Endodermal cell (in vitro differentiated cells): ENCODE measurements around the gene PIWIL1. TPM values are rescaled to one million over a fixed set of nuclear protein-coding genes. Genes with fewer than 3 reads are reported as not detected.

Source experiments
- DNase-seq: peaks from one replicate; pipeline ENCODE4 v3.0.0-alpha.2; 2017
- H3K27ac ChIP-seq: 2 replicates; pipeline ENCODE4 v1.5.1; 2013; ENCODE audit warnings: mild to moderate bottlenecking, low read depth, low read length, moderate library complexity
- H3K27me3 ChIP-seq: 2 replicates; pipeline ENCODE4 v1.6.1; 2013; ENCODE audit warnings: mild to moderate bottlenecking, low read length, moderate library complexity; ENCODE audit not compliant: insufficient read depth, control insufficient read depth, poor library complexity, severe bottlenecking
- H3K36me3 ChIP-seq: 2 replicates; pipeline ENCODE4 v1.7.0; 2013; ENCODE audit warnings: mild to moderate bottlenecking, low read length, moderate library complexity; ENCODE audit not compliant: control insufficient read depth, insufficient read depth
- H3K4me1 ChIP-seq: one replicate; pipeline ENCODE4 v1.7.0; 2013; ENCODE audit warnings: low read length; ENCODE audit not compliant: control insufficient read depth, insufficient read depth
- H3K4me3 ChIP-seq: 2 replicates; pipeline ENCODE4 v1.5.1; 2013; ENCODE audit warnings: mild to moderate bottlenecking, low read length, moderate library complexity
- H3K9ac ChIP-seq: 2 replicates; pipeline ENCODE4 v1.6.1; 2013; ENCODE audit warnings: mild to moderate bottlenecking, low read length, moderate library complexity; ENCODE audit not compliant: poor library complexity, severe bottlenecking; ENCODE audit errors: extremely low read depth
- H3K9me3 ChIP-seq: 2 replicates; pipeline ENCODE4 v1.6.1; 2013; ENCODE audit warnings: mild to moderate bottlenecking, low read length, moderate library complexity; ENCODE audit not compliant: control insufficient read depth
- H3K27ac Mint-ChIP-seq: 2 replicates; pipeline ENCODE4 v1.8.0; 2020; ENCODE audit warnings: mixed read lengths
- H3K27me3 Mint-ChIP-seq: 2 replicates; pipeline ENCODE4 v1.8.0; 2021; ENCODE audit warnings: mild to moderate bottlenecking, mixed read lengths; ENCODE audit not compliant: insufficient read depth
- H3K36me3 Mint-ChIP-seq: 2 replicates; pipeline ENCODE4 v1.8.0; 2020; ENCODE audit warnings: low read depth, mixed read lengths
- H3K4me1 Mint-ChIP-seq: 2 replicates; pipeline ENCODE4 v1.8.0; 2020; ENCODE audit warnings: mixed read lengths
- H3K4me3 Mint-ChIP-seq: 2 replicates; pipeline ENCODE4 v1.8.0; 2020; ENCODE audit warnings: mild to moderate bottlenecking, moderate library complexity, mixed read lengths
- H3K9me3 Mint-ChIP-seq: 2 replicates; pipeline ENCODE4 v1.8.0; 2020; ENCODE audit warnings: mild to moderate bottlenecking, mixed read lengths
- WGBS, 2 experiments: methylation state at CpG; one replicate each; pipeline versions ENCODE4 v1.1.5 to v1.1.7; 2013; ENCODE audit warnings: missing lambda C conversion rate in 2 of 2, mixed read lengths in 1 of 2; ENCODE audit not compliant: insufficient coverage in 1 of 2, insufficient read length in 1 of 2; 5-methylcytosine and 5-hydroxymethylcytosine counted together
- total RNA-seq, 2 donors: library from RNA; stranded (reverse); fragmentation: NEBNext Ultra II Directional in 1 of 2; extraction: Animal tissue kit (Norgen Biotek cat#: 25700) in 1 of 2; gene quantifications; 2 replicates in 1 of 2; 3 replicates in 1 of 2; pipeline ENCODE4 v1.2.1, GENCODE V29; 2021
- TF ChIP-seq, protein P1 (sequence below): fragments of 200-600 bp; sonication (generic); conservative IDR thresholded peaks from 2 replicates; pipeline ENCODE4 v1.5.0; 2021; ENCODE audit warnings: antibody characterized with exemption, mild to moderate bottlenecking

The PIWIL1 gene
- total RNA-seq, 2 donors from 2014 or later, result not detected

DNA sequence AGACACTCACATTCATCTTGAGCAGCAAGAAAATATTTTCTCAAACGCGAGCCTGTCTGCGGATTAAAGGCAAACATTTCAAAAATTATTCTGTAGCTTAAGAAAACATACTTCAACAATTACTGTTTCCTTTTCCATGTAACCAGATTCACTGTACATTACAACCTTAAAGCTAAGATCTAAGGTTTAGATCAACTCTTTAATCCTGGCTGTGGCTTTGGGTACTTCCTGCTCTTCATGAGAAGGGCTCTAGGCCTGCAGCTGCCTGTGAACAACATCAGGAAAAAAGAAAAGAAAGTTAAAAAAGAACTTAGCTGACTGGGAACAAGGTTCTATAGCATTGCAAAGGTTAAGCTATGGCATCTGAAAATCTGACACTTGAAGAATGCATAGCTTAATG, 21.4 kb upstream of the PIWIL1 start:
- Mint-ChIP-seq H3K4me1 (no peaks in the 10 kb centered on the region), H3K27ac (no peak overlapping the region), H3K4me3 (no peak overlapping the region), H3K9me3 (peaks cover 15% of the 10 kb centered on the region), H3K36me3 (no peaks in the 10 kb centered on the region), H3K27me3 (peaks cover 50% of the 10 kb centered on the region)
- TF ChIP-seq, protein P1, sequence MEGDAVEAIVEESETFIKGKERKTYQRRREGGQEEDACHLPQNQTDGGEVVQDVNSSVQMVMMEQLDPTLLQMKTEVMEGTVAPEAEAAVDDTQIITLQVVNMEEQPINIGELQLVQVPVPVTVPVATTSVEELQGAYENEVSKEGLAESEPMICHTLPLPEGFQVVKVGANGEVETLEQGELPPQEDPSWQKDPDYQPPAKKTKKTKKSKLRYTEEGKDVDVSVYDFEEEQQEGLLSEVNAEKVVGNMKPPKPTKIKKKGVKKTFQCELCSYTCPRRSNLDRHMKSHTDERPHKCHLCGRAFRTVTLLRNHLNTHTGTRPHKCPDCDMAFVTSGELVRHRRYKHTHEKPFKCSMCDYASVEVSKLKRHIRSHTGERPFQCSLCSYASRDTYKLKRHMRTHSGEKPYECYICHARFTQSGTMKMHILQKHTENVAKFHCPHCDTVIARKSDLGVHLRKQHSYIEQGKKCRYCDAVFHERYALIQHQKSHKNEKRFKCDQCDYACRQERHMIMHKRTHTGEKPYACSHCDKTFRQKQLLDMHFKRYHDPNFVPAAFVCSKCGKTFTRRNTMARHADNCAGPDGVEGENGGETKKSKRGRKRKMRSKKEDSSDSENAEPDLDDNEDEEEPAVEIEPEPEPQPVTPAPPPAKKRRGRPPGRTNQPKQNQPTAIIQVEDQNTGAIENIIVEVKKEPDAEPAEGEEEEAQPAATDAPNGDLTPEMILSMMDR, result no peak
- no peak overlapping the region for H3K27ac ChIP-seq
- H3K27me3 ChIP-seq, result peaks cover 16% of the 10 kb centered on the region
- H3K4me3 ChIP-seq, result no peak overlapping the region
- H3K36me3 ChIP-seq, result no peaks in the 10 kb centered on the region
- no peak for DNase-seq
- H3K9me3 ChIP-seq, result no peaks in the 10 kb centered on the region
- H3K9ac ChIP-seq, result no peak overlapping the region
- WGBS, 2 experiments, result 91 to 92% methylated on average over 3 of the region's 3 CpGs
- H3K4me1 ChIP-seq, result no peaks in the 10 kb centered on the region

DNA sequence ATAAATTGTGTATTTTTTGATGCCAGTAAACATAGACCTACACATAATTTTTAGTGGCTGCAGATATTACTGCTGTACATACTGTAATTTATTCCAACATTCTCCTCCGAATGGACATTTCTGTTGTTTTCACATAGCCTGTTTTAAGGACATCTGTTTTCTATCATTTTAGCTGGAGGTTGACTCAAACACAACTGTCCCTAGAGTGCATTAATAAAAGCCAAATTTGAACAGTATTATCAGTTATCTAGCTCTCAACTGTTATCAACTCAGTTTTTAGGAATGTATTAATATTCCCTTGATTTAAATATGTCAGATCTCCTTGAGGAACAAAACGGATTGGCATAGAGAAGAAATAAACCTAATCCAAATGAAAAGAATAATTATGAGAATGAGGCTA, 17.2 kb upstream of the PIWIL1 start:
- Mint-ChIP-seq H3K27ac (no peak overlapping the region), H3K27me3 (peaks cover 53% of the 10 kb centered on the region), H3K36me3 (no peaks in the 10 kb centered on the region), H3K4me3 (no peak overlapping the region), H3K9me3 (no peaks in the 10 kb centered on the region), H3K4me1 (no peaks in the 10 kb centered on the region)
- H3K36me3 ChIP-seq, result no peaks in the 10 kb centered on the region
- TF ChIP-seq, protein P1, result no peak
- no peak overlapping the region for H3K27ac ChIP-seq
- peaks cover 36% of the 10 kb centered on the region for H3K27me3 ChIP-seq
- no peaks in the 10 kb centered on the region for H3K4me1 ChIP-seq
- DNase-seq, result no peak
- 63 to 100% methylated on average over 1 to 2 of the region's 2 CpGs for WGBS, 2 experiments
- no peaks in the 10 kb centered on the region for H3K9me3 ChIP-seq
- H3K9ac ChIP-seq, result no peak overlapping the region
- no peak overlapping the region for H3K4me3 ChIP-seq

DNA sequence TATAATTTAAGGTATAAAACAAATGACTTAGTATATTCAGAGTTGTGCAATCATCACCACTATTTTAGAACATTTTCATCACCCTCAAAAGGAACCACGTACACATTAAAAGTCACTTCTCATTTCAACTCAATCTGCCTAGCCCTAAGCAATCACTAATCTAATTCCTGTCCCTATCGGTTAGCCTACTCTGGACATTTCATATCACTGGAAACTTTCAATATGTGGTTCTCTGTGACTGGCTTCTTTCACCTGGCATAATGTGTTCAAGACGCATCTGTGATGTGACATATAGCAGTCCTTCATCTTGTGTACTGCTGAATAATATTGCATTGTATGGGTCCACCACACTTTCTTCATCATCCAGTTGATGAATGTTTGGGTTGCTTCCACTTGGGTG, 15.4 kb upstream of the PIWIL1 start:
- H3K9me3 Mint-ChIP-seq, result no peaks in the 10 kb centered on the region
- DNase-seq, result no peak
- 91 to 100% methylated on average over 2 to 3 of the region's 3 CpGs for WGBS, 2 experiments
- no peak overlapping the region for H3K4me3 ChIP-seq
- TF ChIP-seq, protein P1, result no peak
- H3K27me3 ChIP-seq, result peaks cover 36% of the 10 kb centered on the region
- no peaks in the 10 kb centered on the region for H3K36me3 ChIP-seq
- no peak overlapping the region for H3K27ac Mint-ChIP-seq
- H3K4me1 ChIP-seq, result no peaks in the 10 kb centered on the region
- no peaks in the 10 kb centered on the region for H3K4me1 Mint-ChIP-seq
- H3K4me3 Mint-ChIP-seq, result no peak overlapping the region
- no peak overlapping the region for H3K9ac ChIP-seq
- no peaks in the 10 kb centered on the region for H3K9me3 ChIP-seq
- H3K36me3 Mint-ChIP-seq, result no peaks in the 10 kb centered on the region
- peaks cover 61% of the 10 kb centered on the region for H3K27me3 Mint-ChIP-seq
- no peak overlapping the region for H3K27ac ChIP-seq
